Endothelial cell of umbilical vein (primary cell): ENCODE measurements around the gene CD40. TPM values are rescaled to one million over a fixed set of nuclear protein-coding genes. Genes with fewer than 3 reads are reported as not detected.
A peak's percentile ranks its signal among the peaks of the same experiment; 100 is the strongest.

Experiments
- BruUV-seq: library from RNA; stranded (reverse); fragments of 400-500 nt; replicated peaks from 2 replicates; lab custom pipeline; 2021; lab: Mats Ljungman, UMichigan
- CTCF ChIA-PET: fragments of 300-600, 350-600 bp; sonication (Branson Sonifier 250); formaldehyde crosslinking; loops from one replicate; lab custom pipeline; 2021; ENCODE audit warnings: antibody characterized with exemption, inconsistent platforms; lab: Charles Lee
- POLR2A ChIA-PET: fragments of 300-600, 350-600 bp; sonication (Branson Sonifier 250); formaldehyde crosslinking; loops from one replicate; lab custom pipeline; 2021; ENCODE audit warnings: antibody characterized with exemption, inconsistent platforms; lab: Charles Lee
- DNase-seq: peaks from one replicate; pipeline ENCODE4 v3.0.0-alpha.2; 2011; ENCODE audit warnings: low read depth, low spot score
- FAIRE-seq: peaks from 2 replicates; lab custom pipeline; 2011; peaks lifted over from hg19 to GRCh38; lab: Jason Lieb, UNC
- H2AFZ ChIP-seq: 2 replicates; pipeline ENCODE4 v1.6.0; 2012; ENCODE audit warnings: low read depth, low read length, control low read depth, inconsistent platforms
- H3K27ac ChIP-seq: 2 replicates; pipeline ENCODE4 v1.5.1; 2011; ENCODE audit warnings: low read depth, mild to moderate bottlenecking, control low read depth, low read length, moderate library complexity; ENCODE audit not compliant: insufficient read depth
- H3K27me3 ChIP-seq, 2 experiments: 2 replicates each; pipeline versions ENCODE4 v1.6.0 to v1.6.1; 2011; ENCODE audit warnings: low read length in 2 of 2, mixed read lengths in 1 of 2; ENCODE audit not compliant: control insufficient read depth in 2 of 2, insufficient read depth in 2 of 2
- H3K36me3 ChIP-seq, 2 experiments: 2 replicates in 1 of 2; 3 replicates in 1 of 2; pipeline ENCODE4 v1.5.1; 2011; ENCODE audit warnings: low read length in 2 of 2, mild to moderate bottlenecking in 1 of 2, moderate library complexity in 1 of 2; ENCODE audit not compliant: control insufficient read depth in 2 of 2, insufficient read depth in 2 of 2; ENCODE audit errors: extremely low read depth in 1 of 2
- H3K4me1 ChIP-seq: 3 replicates; pipeline ENCODE4 v1.5.1; 2011; ENCODE audit warnings: mild to moderate bottlenecking, low read length; ENCODE audit not compliant: control insufficient read depth, insufficient read depth; ENCODE audit errors: extremely low read depth
- H3K4me2 ChIP-seq: 2 replicates; pipeline ENCODE4 v1.6.1; 2011; ENCODE audit warnings: low read length, control low read depth, mixed read lengths; ENCODE audit not compliant: insufficient read depth
- H3K4me3 ChIP-seq, 3 experiments: fragments of 200-600 bp in 1 of 3; sonication (generic), shearing (Covaris generic) in 1 of 3; replicated peaks in 1 of 3; 2 replicates each; pipeline ENCODE4 v1.5.1; 2011 to 2016; ENCODE audit warnings: control low read depth in 3 of 3, low read length in 3 of 3, mild to moderate bottlenecking in 2 of 3, inconsistent platforms in 1 of 3, low read depth in 1 of 3, moderate library complexity in 1 of 3; ENCODE audit not compliant: insufficient read depth in 1 of 3
- H3K79me2 ChIP-seq: 2 replicates; pipeline ENCODE4 v1.6.0; 2012; ENCODE audit warnings: low read length, inconsistent platforms; ENCODE audit not compliant: control insufficient read depth, insufficient read depth
- H3K9ac ChIP-seq: replicated peaks from 2 replicates; pipeline ENCODE3; 2011; ENCODE audit warnings: low read length, control low read depth; ENCODE audit not compliant: insufficient read depth; ENCODE audit errors: extremely low read depth
- H3K9me1 ChIP-seq: replicated peaks from 3 replicates; pipeline ENCODE4 v1.6.0; 2011; ENCODE audit warnings: mild to moderate bottlenecking, low read length; ENCODE audit not compliant: control insufficient read depth, insufficient read depth; ENCODE audit errors: extremely low read depth
- H3K9me3 ChIP-seq: replicated peaks from 2 replicates; pipeline ENCODE4 v1.5.1; 2012; ENCODE audit warnings: low read length, inconsistent platforms; ENCODE audit not compliant: control insufficient read depth, insufficient read depth
- H4K20me1 ChIP-seq: replicated peaks from 2 replicates; pipeline ENCODE3; 2011; ENCODE audit warnings: mild to moderate bottlenecking, low read length; ENCODE audit not compliant: control insufficient read depth, insufficient read depth; ENCODE audit errors: extremely low read depth
- CTCF ChIP-seq, 2 donors: IDR thresholded peaks; 1 replicate in 1 of 2; 2 replicates in 1 of 2; pipeline ENCODE4 v1.5.1; 2011; ENCODE audit warnings: low read length in 2 of 2, mild to moderate bottlenecking in 2 of 2, moderate library complexity in 2 of 2, control low read depth in 1 of 2, inconsistent platforms in 1 of 2, low read depth in 1 of 2; ENCODE audit not compliant: insufficient read depth in 1 of 2; ENCODE audit errors: extremely low read depth in 1 of 2
- EZH2 ChIP-seq: IDR thresholded peaks from 2 replicates; pipeline ENCODE4 v1.6.1; 2012; ENCODE audit warnings: borderline replicate concordance, low read depth, mild to moderate bottlenecking, moderate library complexity, low read length, inconsistent platforms; ENCODE audit not compliant: severe bottlenecking
- FOS ChIP-seq: IDR thresholded peaks from 2 replicates; pipeline ENCODE4 v1.6.1; 2011; ENCODE audit warnings: mild to moderate bottlenecking, low read length, moderate library complexity, borderline replicate concordance; ENCODE audit not compliant: insufficient read depth
- GATA2 ChIP-seq: IDR thresholded peaks from 2 replicates; pipeline ENCODE4 v1.7.0; 2011; ENCODE audit warnings: low read depth, mild to moderate bottlenecking, moderate library complexity, mixed read lengths, low read length; ENCODE audit not compliant: insufficient read length, insufficient read depth
- JUN ChIP-seq: IDR thresholded peaks from 2 replicates; pipeline ENCODE4 v1.6.1; 2011; ENCODE audit warnings: borderline replicate concordance, low read depth; ENCODE audit not compliant: insufficient read length, insufficient read depth
- MAX ChIP-seq: IDR thresholded peaks from 2 replicates; pipeline ENCODE4 v1.6.1; 2011; ENCODE audit not compliant: insufficient read depth, insufficient read length
- MYC ChIP-seq: IDR thresholded peaks from one replicate; pipeline ENCODE4 v1.6.1; 2011; ENCODE audit warnings: mild to moderate bottlenecking, low read depth, low read length
- POLR2A ChIP-seq: IDR thresholded peaks from 2 replicates; pipeline ENCODE4 v1.6.1; 2012; ENCODE audit warnings: low read depth, mild to moderate bottlenecking, control low read depth, low read length
- POLR2AphosphoS5 ChIP-seq: IDR thresholded peaks from 2 replicates; pipeline ENCODE4 v1.6.1; 2012; ENCODE audit warnings: low read depth, mild to moderate bottlenecking, control low read depth, low read length, moderate library complexity; ENCODE audit not compliant: insufficient read depth
- dilution Hi-C: fragments of 300-500 bp; cut with MboI; formaldehyde crosslinking; loops from one replicate; pipeline ENCODE4 v1.15.0; 2019; ENCODE audit warnings: low sequenced_read_pairs; ENCODE audit not compliant: extremely low pct_ligation_motif_present
- intact Hi-C: fragments of 100-400 bp; cut with micrococcal nuclease; formaldehyde crosslinking; loops from one replicate; pipeline ENCODE4 v1.10.0; 2022
- polyA plus RNA-seq, 4 experiments: library from polyadenylated mRNA; depleted of rRNA in 3 of 4; stranded (reverse) in 3 of 4; unstranded in 1 of 4; fragments of >200 nt; gene quantifications; 2 replicates each; pipeline versions ENCODE4 v1.2.1 to v1.2.3, GENCODE V29; 2011 to 2012; ENCODE audit warnings: missing spikeins in 1 of 4
- total RNA-seq: library from RNA; stranded (reverse); gene quantifications from 2 replicates; pipeline ENCODE4 v1.2.3, GENCODE V29; 2021

The CD40 gene
- total and polyA plus RNA-seq, 2 donors (not counting 3 experiments of a cell fraction or from before 2014, with no cell fraction given) = 36.6 to 38.3 TPM

GRCh38 chr20:46131396-46131795 lies 13.3 kb downstream of the CD40 start:
- TF ChIP-seq FOS (no peak), JUN (no peak), POLR2A (no peak), MAX (no peak), MYC (no peak), CTCF (IDR thresholded peaks at IDR 0.05; ENCODE audit: extremely low read depth in 1 of 2, insufficient read depth in 1 of 2, low read depth in 1 of 2, low read length in 2 of 2) (no peak), EZH2 (no peak), GATA2 (no peak), POLR2AphosphoS5 (no peak)
- Histone ChIP-seq H3K27me3 (peaks cover 7 to 9% of the 10 kb centered on the region in 2 experiments), H3K9me3 (no peaks in the 10 kb centered on the region), H3K4me1 (peaks cover 3% of the 10 kb centered on the region), H4K20me1 (no peaks in the 10 kb centered on the region), H3K9ac (no peak overlapping the region), H2AFZ (no peak overlapping the region), H3K4me3 (no peak overlapping the region), H3K36me3 (peaks cover 0 to 2% of the 10 kb centered on the region in 2 experiments), H3K79me2 (no peaks in the 10 kb centered on the region), H3K27ac (no peak overlapping the region), H3K4me2 (no peak overlapping the region), H3K9me1 (no peaks in the 10 kb centered on the region)
- BruUV-seq = no TSS peak
- DNase-seq = peak; percentile 27
- dilution Hi-C loops = no loop called here
- CTCF ChIA-PET = interaction anchor here (0.8 to 6.2 kb wide), 8 partner anchors 10 to 307 kb away, joined by 3 to 77 read pairs (median 10); no protein-coding TSS in a partner anchor
- intact Hi-C loops = loop anchor here (5.0 kb wide), 1 partner anchor 231 kb away; no protein-coding TSS in a partner anchor
- POLR2A ChIA-PET = no interaction called here
- FAIRE-seq = peak; percentile 81
